ENCODE data around the gene IL19.
"Not testable (repeated sequence)": the region's sequence is repeated elsewhere in the genome, so short reads cannot be mapped to it uniquely, and the experiment has no call there.

GRCh38 chr1:206778911-206779310 is 8.3 kb downstream of the IL19 start:
- not testable (repeated sequence) for TF ChIP-seq POLR2A (IDR thresholded peaks at IDR 0.05); CTCF (IDR thresholded peaks at IDR 0.05 in 4 of 5, conservative IDR thresholded peaks at IDR 0.05 in 1 of 5)
